Esophagus squamous epithelium (tissue), 5 donors: ENCODE results near the gene VPS35L. TPM values are rescaled to one million over a fixed set of nuclear protein-coding genes. Genes with fewer than 3 reads are reported as not detected.

Source experiments
- DNase-seq: peaks from one replicate; lab custom pipeline; 2025; lab: John Stamatoyannopoulos, UW
- H3K27ac ChIP-seq, 4 donors: fragments of 200-600 bp; sonication (generic); one replicate each; pipeline ENCODE4 v1.5.1; 2016 to 2019; ENCODE audit warnings: mild to moderate bottlenecking in 1 of 4
- H3K27me3 ChIP-seq, 4 donors: fragments of 200-600 bp; sonication (generic); 1 replicate in 3 of 4; 2 replicates in 1 of 4; pipeline versions ENCODE4 v1.5.1 to v1.6.0; 2017 to 2021; ENCODE audit warnings: antibody characterized with exemption in 1 of 4
- H3K36me3 ChIP-seq, 3 donors: fragments of 200-600 bp; sonication (generic); one replicate each; pipeline ENCODE4 v1.5.1; 2016 to 2019
- H3K4me1 ChIP-seq, 3 donors: fragments of 200-600 bp; sonication (generic); one replicate each; pipeline ENCODE4 v1.5.1; 2017 to 2019
- H3K4me3 ChIP-seq, 4 donors: fragments of 200-600 bp; sonication (generic); 1 replicate in 3 of 4; 2 replicates in 1 of 4; pipeline ENCODE4 v1.5.1; 2016 to 2019; ENCODE audit warnings: mild to moderate bottlenecking in 2 of 4, moderate library complexity in 1 of 4
- H3K9me3 ChIP-seq, 3 donors: fragments of 200-600 bp; sonication (generic); one replicate each; pipeline ENCODE4 v1.5.1; 2016 to 2019
- POLR2A ChIP-seq, 4 donors: fragments of 450-650 bp; IDR thresholded peaks; one replicate each; pipeline ENCODE4 v1.6.1; 2017; ENCODE audit warnings: antibody characterized with exemption in 4 of 4, mild to moderate bottlenecking in 4 of 4, moderate library complexity in 3 of 4
- WGBS, 2 donors: methylation state at CpG; one replicate each; pipeline ENCODE4 v1.1.5; 2018; 5-methylcytosine and 5-hydroxymethylcytosine counted together
- intact Hi-C: fragments of 100-400 bp; cut with DNase I; formaldehyde crosslinking; loops from one replicate; pipeline ENCODE4 v1.15.0; 2022
- total RNA-seq, 4 donors: library from RNA; depleted of rRNA; stranded (reverse); fragments of >200 nt; gene quantifications; one replicate each; pipeline ENCODE4 v1.1.0, GENCODE V29; 2016
- TF ChIP-seq, protein P1 (sequence below), 6 experiments: fragments of 450-650 bp in 4 of 6; fragments of 200-600 bp in 2 of 6; sonication (generic) in 2 of 6; IDR thresholded peaks; one replicate each; pipeline ENCODE4 v1.5.1; 2016 to 2019; ENCODE audit warnings: antibody characterized with exemption in 6 of 6, mild to moderate bottlenecking in 4 of 6, moderate library complexity in 4 of 6
- donor health status: DM: yes; HTN: yes; CAD: no.

The VPS35L gene
- total RNA-seq, 4 donors from 2014 or later: 20.8 to 32.9 (median 23.9) TPM

DNA sequence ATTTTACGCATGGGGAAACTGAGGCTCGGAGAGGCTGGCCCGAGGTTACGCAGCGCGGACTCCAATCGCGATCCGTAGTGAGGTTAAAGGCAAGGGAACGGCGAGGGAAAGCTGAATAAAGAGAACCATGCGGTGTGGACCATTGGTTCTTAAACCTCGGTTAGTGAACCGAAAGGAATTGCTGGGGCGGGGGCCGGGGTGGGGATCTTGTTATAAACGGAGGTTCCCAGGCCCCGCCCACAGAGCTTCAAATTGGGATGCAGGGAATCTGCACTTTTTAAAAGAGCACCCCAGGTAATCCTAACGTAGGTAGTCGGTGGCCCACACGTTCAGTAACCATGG is 163.1 kb downstream of the VPS35L start:
- H3K36me3 ChIP-seq: peaks cover 4 to 13% (median 10%) of the 10 kb centered on the region in 3 donors
- no peak for DNase-seq
- peak overlapping the region; percentile 88 to 94 (median 92) for H3K4me3 ChIP-seq
- H3K9me3 ChIP-seq: no peaks in the 10 kb centered on the region
- H3K4me1 ChIP-seq: peaks cover 25 to 56% (median 30%) of the 10 kb centered on the region in 3 donors
- intact Hi-C loops: no loop called here
- H3K27ac ChIP-seq: peak overlapping the region; percentile 72 to 92 (median 85)
- TF ChIP-seq, protein P1, sequence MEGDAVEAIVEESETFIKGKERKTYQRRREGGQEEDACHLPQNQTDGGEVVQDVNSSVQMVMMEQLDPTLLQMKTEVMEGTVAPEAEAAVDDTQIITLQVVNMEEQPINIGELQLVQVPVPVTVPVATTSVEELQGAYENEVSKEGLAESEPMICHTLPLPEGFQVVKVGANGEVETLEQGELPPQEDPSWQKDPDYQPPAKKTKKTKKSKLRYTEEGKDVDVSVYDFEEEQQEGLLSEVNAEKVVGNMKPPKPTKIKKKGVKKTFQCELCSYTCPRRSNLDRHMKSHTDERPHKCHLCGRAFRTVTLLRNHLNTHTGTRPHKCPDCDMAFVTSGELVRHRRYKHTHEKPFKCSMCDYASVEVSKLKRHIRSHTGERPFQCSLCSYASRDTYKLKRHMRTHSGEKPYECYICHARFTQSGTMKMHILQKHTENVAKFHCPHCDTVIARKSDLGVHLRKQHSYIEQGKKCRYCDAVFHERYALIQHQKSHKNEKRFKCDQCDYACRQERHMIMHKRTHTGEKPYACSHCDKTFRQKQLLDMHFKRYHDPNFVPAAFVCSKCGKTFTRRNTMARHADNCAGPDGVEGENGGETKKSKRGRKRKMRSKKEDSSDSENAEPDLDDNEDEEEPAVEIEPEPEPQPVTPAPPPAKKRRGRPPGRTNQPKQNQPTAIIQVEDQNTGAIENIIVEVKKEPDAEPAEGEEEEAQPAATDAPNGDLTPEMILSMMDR (IDR thresholded peaks at IDR 0.05): no peak
- no peak for TF ChIP-seq POLR2A (IDR thresholded peaks at IDR 0.05)
- 0 to 1% methylated on average over 12 to 16 of the region's 21 CpGs for WGBS, 2 donors
- no peaks in the 10 kb centered on the region for H3K27me3 ChIP-seq

DNA sequence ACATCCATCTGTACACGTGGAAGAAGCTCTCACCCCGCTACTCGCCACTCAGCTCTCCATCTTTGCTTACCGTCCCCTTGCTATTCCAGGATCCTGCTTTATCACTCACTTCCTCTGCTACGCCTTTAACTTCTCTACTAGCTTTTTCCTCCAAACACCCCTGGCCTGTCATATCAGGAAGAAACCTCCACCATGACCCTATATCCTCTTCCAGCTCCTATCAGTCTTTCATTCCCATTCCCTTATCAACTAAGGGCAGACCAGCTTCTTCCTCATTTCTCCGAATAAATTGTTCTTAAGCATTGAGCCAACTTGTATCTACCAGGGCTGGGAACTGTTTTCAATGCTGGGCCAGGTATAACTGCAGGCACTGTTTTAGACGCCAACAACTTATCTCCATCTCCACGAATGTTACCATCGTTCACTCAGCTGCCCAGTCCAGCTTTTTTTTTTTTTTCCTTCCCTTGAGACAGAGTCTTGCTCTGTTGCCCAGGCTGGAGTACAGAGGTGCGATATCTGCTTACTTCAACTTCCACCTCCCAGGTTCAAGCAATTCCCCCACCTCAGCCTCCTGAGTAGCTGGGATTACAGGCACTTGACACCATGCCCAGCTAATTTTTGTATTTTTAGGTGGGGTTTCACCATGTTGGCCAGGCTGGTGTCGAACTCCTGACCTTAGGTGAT is 166.9 kb downstream of the VPS35L start:
- intact Hi-C loops: no loop called here
- WGBS, 2 donors: 81 to 83% methylated on average over 11 of the region's 11 CpGs
- Histone ChIP-seq H3K27ac (no peak overlapping the region), H3K27me3 (no peaks in the 10 kb centered on the region), H3K4me1 (peaks cover 7 to 19% (median 7%) of the 10 kb centered on the region in 3 donors), H3K36me3 (no peaks in the 10 kb centered on the region), H3K4me3 (no peak overlapping the region), H3K9me3 (no peaks in the 10 kb centered on the region)
- TF ChIP-seq, protein P1 (IDR thresholded peaks at IDR 0.05): no peak
- no peak for TF ChIP-seq POLR2A (IDR thresholded peaks at IDR 0.05)
- no peak for DNase-seq

DNA sequence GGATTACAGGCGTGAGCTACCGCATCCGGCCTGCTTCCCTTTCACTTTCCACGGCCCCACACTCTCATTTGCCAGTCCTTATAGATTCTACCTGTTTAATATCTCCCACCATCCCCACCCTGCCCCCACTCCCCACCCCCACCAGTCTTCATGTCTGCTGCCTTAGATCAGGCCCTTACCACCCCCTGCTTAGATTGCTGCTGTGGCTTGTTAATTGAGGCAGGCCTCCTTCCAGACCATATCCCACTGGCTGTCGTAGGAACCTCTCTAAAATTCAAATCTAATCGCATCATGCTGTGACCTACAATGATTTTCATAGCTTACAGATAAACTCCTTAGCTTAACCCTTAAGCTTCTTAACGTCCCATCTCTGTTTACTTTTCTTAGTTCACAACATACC is 167.5 kb downstream of the VPS35L start:
- DNase-seq: no peak
- H3K4me1 ChIP-seq: peaks cover 6 to 16% (median 7%) of the 10 kb centered on the region in 3 donors
- no peak overlapping the region for H3K4me3 ChIP-seq
- WGBS, 2 donors: 77 to 86% methylated on average over 7 of the region's 7 CpGs
- no peaks in the 10 kb centered on the region for H3K9me3 ChIP-seq
- H3K36me3 ChIP-seq: no peaks in the 10 kb centered on the region
- no peak overlapping the region for H3K27ac ChIP-seq
- TF ChIP-seq POLR2A (IDR thresholded peaks at IDR 0.05): no peak
- TF ChIP-seq, protein P1 (IDR thresholded peaks at IDR 0.05): no peak
- intact Hi-C loops: no loop called here
- no peaks in the 10 kb centered on the region for H3K27me3 ChIP-seq

DNA sequence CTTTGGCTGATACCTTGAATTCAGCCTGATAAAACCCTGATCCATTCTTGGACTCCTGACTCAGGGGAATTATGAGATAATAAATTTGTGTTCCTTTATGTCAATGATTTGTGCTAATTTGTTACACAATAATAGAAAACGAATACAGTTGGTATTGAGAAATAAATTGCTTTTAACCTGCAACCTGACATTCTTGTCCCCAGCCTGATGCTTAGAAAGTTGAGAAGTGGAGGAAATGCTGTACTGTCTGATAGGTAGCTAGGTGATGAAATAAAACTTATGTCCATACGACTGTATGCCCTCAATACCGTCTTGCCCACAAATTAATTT is 173.1 kb downstream of the VPS35L start:
- Histone ChIP-seq H3K27me3 (no peaks in the 10 kb centered on the region), H3K9me3 (no peaks in the 10 kb centered on the region), H3K27ac (no peak overlapping the region), H3K4me1 (no peaks in the 10 kb centered on the region), H3K4me3 (no peak overlapping the region), H3K36me3 (peaks cover 0 to 9% (median 0%) of the 10 kb centered on the region in 3 donors)
- WGBS, 2 donors: 75 to 86% methylated on average over 3 of the region's 3 CpGs
- no peak for DNase-seq
- TF ChIP-seq, protein P1 (IDR thresholded peaks at IDR 0.05): no peak
- no peak for TF ChIP-seq POLR2A (IDR thresholded peaks at IDR 0.05)
- intact Hi-C loops: no loop called here

DNA sequence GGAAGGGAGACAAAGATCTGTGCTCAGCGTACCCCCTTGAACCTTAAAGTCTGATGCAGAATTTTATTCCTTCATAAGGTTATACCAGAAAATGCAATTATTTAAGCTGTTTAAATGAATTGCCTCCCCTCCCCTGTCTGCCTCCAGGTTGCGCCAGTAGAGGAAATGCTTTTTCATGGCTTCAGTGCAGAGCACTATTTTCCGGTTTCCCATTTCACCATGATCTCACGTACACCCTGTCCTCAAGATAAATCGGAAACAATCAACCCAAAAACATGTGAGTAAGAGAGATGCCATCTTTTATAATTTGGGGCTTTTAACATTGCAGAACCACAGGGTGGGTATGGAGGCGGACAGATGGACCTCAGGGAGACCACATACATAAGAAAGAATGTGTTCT is 178.0 kb downstream of the VPS35L start:
- peaks cover 0 to 29% (median 4%) of the 10 kb centered on the region in 3 donors for H3K36me3 ChIP-seq
- intact Hi-C loops: no loop called here
- no peaks in the 10 kb centered on the region for H3K9me3 ChIP-seq
- no peak overlapping the region for H3K4me3 ChIP-seq
- TF ChIP-seq POLR2A (IDR thresholded peaks at IDR 0.05): no peak
- TF ChIP-seq, protein P1 (IDR thresholded peaks at IDR 0.05): no peak
- no peaks in the 10 kb centered on the region for H3K27me3 ChIP-seq
- H3K27ac ChIP-seq: no peak overlapping the region
- DNase-seq: no peak
- WGBS, 2 donors: 90 to 97% methylated on average over 6 of the region's 6 CpGs
- H3K4me1 ChIP-seq: peaks cover 0 to 16% (median 0%) of the 10 kb centered on the region in 3 donors
